ENCODE results near the gene TEC.

The TEC gene

GRCh38 chr4:48234575-48234974 lies 35.1 kb downstream of the TEC start:
- TF ChIP-seq CTCF (IDR thresholded peaks at IDR 0.05; ENCODE audit: poor library complexity, severe bottlenecking): no peak
- Histone ChIP-seq H3K4me3 (ENCODE audit: severe bottlenecking) (no peak overlapping the region), H3K9me3 (ENCODE audit: severe bottlenecking) (no peaks in the 10 kb centered on the region), H3K4me1 (ENCODE audit: insufficient read depth, poor library complexity, severe bottlenecking) (peaks cover 3% of the 10 kb centered on the region), H3K27me3 (ENCODE audit: insufficient read depth, poor library complexity, severe bottlenecking) (no peaks in the 10 kb centered on the region), H3K36me3 (ENCODE audit: low read depth) (no peaks in the 10 kb centered on the region), H3K27ac (ENCODE audit: poor library complexity, severe bottlenecking) (no peak overlapping the region)
- no peak for ATAC-seq (ENCODE audit: low read depth)
- DNase-seq (ENCODE audit: low spot score): no peak

- DNase-seq (ENCODE audit: low spot score) (no peak), ATAC-seq (ENCODE audit: low read depth) (no peak; the same call in 2 of the 3 replicates)
- no peak overlapping the region for H3K27ac ChIP-seq (ENCODE audit: poor library complexity, severe bottlenecking)
- no peak for TF ChIP-seq CTCF (IDR thresholded peaks at IDR 0.05; ENCODE audit: poor library complexity, severe bottlenecking)
- no peaks in the 10 kb centered on the region for H3K36me3 ChIP-seq (ENCODE audit: low read depth)
- no peaks in the 10 kb centered on the region for H3K27me3 ChIP-seq (ENCODE audit: insufficient read depth, poor library complexity, severe bottlenecking)
- H3K4me3 ChIP-seq (ENCODE audit: severe bottlenecking): no peak overlapping the region
- peaks cover 7% of the 10 kb centered on the region for H3K4me1 ChIP-seq (ENCODE audit: insufficient read depth, poor library complexity, severe bottlenecking)
- H3K9me3 ChIP-seq (ENCODE audit: severe bottlenecking): no peaks in the 10 kb centered on the region
These were observed 40.7 kb downstream of the TEC start for GRCh38 chr4:48228949-48229348.

- TF ChIP-seq CTCF (IDR thresholded peaks at IDR 0.05; ENCODE audit: poor library complexity, severe bottlenecking): no peak
- Histone ChIP-seq H3K9me3 (ENCODE audit: severe bottlenecking) (no peaks in the 10 kb centered on the region), H3K4me3 (ENCODE audit: severe bottlenecking) (no peak overlapping the region), H3K27me3 (ENCODE audit: insufficient read depth, poor library complexity, severe bottlenecking) (no peaks in the 10 kb centered on the region), H3K27ac (ENCODE audit: poor library complexity, severe bottlenecking) (no peak overlapping the region), H3K4me1 (ENCODE audit: insufficient read depth, poor library complexity, severe bottlenecking) (peaks cover 7% of the 10 kb centered on the region), H3K36me3 (ENCODE audit: low read depth) (no peaks in the 10 kb centered on the region)
- DNase-seq (ENCODE audit: low spot score) (no peak), ATAC-seq (ENCODE audit: low read depth) (no peak)
These were observed 42.0 kb downstream of the TEC start for GRCh38 chr4:48227662-48228061.

- Histone ChIP-seq H3K4me3 (ENCODE audit: severe bottlenecking) (no peak overlapping the region), H3K27ac (ENCODE audit: poor library complexity, severe bottlenecking) (no peak overlapping the region), H3K4me1 (ENCODE audit: insufficient read depth, poor library complexity, severe bottlenecking) (peaks cover 7% of the 10 kb centered on the region), H3K36me3 (ENCODE audit: low read depth) (no peaks in the 10 kb centered on the region), H3K27me3 (ENCODE audit: insufficient read depth, poor library complexity, severe bottlenecking) (no peaks in the 10 kb centered on the region), H3K9me3 (ENCODE audit: severe bottlenecking) (no peaks in the 10 kb centered on the region)
- TF ChIP-seq CTCF (IDR thresholded peaks at IDR 0.05; ENCODE audit: poor library complexity, severe bottlenecking): no peak
- ATAC-seq (ENCODE audit: low read depth) (no peak), DNase-seq (ENCODE audit: low spot score) (no peak)
These were observed 43.4 kb downstream of the TEC start for GRCh38 chr4:48226199-48226598.

- ATAC-seq (ENCODE audit: low read depth): no peak
- no peak for TF ChIP-seq CTCF (IDR thresholded peaks at IDR 0.05; ENCODE audit: poor library complexity, severe bottlenecking)
- Histone ChIP-seq H3K4me1 (ENCODE audit: insufficient read depth, poor library complexity, severe bottlenecking) (peaks cover 7% of the 10 kb centered on the region), H3K4me3 (ENCODE audit: severe bottlenecking) (no peak overlapping the region), H3K36me3 (ENCODE audit: low read depth) (no peaks in the 10 kb centered on the region), H3K9me3 (ENCODE audit: severe bottlenecking) (no peaks in the 10 kb centered on the region), H3K27ac (ENCODE audit: poor library complexity, severe bottlenecking) (no peak overlapping the region), H3K27me3 (ENCODE audit: insufficient read depth, poor library complexity, severe bottlenecking) (no peaks in the 10 kb centered on the region)
- no peak for DNase-seq (ENCODE audit: low spot score)
These were observed 44.1 kb downstream of the TEC start for GRCh38 chr4:48225368-48226141.
